Endothelial cell of umbilical vein (primary cell): ENCODE measurements around the gene MMUT.

Source experiments
- CTCF ChIP-seq, 2 donors: IDR thresholded peaks; 1 replicate in 1 of 2; 2 replicates in 1 of 2; pipeline ENCODE4 v1.5.1; 2011; ENCODE audit warnings: low read length in 2 of 2, mild to moderate bottlenecking in 2 of 2, moderate library complexity in 2 of 2, control low read depth in 1 of 2, inconsistent platforms in 1 of 2, low read depth in 1 of 2; ENCODE audit not compliant: insufficient read depth in 1 of 2; ENCODE audit errors: extremely low read depth in 1 of 2
- EZH2 ChIP-seq: IDR thresholded peaks from 2 replicates; pipeline ENCODE4 v1.6.1; 2012; ENCODE audit warnings: borderline replicate concordance, low read depth, mild to moderate bottlenecking, moderate library complexity, low read length, inconsistent platforms; ENCODE audit not compliant: severe bottlenecking
- JUN ChIP-seq: IDR thresholded peaks from 2 replicates; pipeline ENCODE4 v1.6.1; 2011; ENCODE audit warnings: borderline replicate concordance, low read depth; ENCODE audit not compliant: insufficient read length, insufficient read depth
- MYC ChIP-seq: IDR thresholded peaks from one replicate; pipeline ENCODE4 v1.6.1; 2011; ENCODE audit warnings: mild to moderate bottlenecking, low read depth, low read length
- POLR2A ChIP-seq: IDR thresholded peaks from 2 replicates; pipeline ENCODE4 v1.6.1; 2012; ENCODE audit warnings: low read depth, mild to moderate bottlenecking, control low read depth, low read length
- POLR2AphosphoS5 ChIP-seq: IDR thresholded peaks from 2 replicates; pipeline ENCODE4 v1.6.1; 2012; ENCODE audit warnings: low read depth, mild to moderate bottlenecking, control low read depth, low read length, moderate library complexity; ENCODE audit not compliant: insufficient read depth

- TF ChIP-seq CTCF (IDR thresholded peaks at IDR 0.05; ENCODE audit: extremely low read depth in 1 of 2, insufficient read depth in 1 of 2, low read depth in 1 of 2, low read length in 2 of 2) (no peak), MYC (no peak), JUN (no peak), POLR2AphosphoS5 (no peak), POLR2A (no peak), EZH2 (no peak)
Observed at GRCh38 chr6:49468042-49468441, 5.0 kb upstream of the MMUT start.
